ENCODE data around the gene RNF113B.

DNA sequence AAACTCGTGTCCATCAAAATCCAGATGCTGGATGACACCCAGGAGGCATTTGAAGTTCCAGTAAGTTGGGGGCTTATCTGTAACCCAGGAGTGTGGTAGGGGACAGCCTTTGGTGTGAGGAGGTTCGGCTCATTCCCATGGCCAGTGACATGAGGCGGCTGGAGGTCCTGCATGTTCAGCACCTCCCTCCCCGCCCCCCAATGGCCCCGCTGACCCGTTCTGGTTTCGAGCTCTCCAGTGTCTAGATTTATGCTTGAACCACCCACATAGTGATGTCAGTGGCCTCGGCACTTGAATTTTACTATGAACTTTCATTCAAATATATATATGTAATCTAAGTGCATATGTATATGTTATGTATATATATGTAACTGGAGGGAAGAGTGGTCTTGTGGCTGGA, 36.3 kb upstream of the RNF113B start:
- TF ChIP-seq POLR2AphosphoS5 (IDR thresholded peaks at IDR 0.05): no peak
- TF ChIP-seq, protein P1, sequence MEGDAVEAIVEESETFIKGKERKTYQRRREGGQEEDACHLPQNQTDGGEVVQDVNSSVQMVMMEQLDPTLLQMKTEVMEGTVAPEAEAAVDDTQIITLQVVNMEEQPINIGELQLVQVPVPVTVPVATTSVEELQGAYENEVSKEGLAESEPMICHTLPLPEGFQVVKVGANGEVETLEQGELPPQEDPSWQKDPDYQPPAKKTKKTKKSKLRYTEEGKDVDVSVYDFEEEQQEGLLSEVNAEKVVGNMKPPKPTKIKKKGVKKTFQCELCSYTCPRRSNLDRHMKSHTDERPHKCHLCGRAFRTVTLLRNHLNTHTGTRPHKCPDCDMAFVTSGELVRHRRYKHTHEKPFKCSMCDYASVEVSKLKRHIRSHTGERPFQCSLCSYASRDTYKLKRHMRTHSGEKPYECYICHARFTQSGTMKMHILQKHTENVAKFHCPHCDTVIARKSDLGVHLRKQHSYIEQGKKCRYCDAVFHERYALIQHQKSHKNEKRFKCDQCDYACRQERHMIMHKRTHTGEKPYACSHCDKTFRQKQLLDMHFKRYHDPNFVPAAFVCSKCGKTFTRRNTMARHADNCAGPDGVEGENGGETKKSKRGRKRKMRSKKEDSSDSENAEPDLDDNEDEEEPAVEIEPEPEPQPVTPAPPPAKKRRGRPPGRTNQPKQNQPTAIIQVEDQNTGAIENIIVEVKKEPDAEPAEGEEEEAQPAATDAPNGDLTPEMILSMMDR (IDR thresholded peaks at IDR 0.05): no peak
- no peak for TF ChIP-seq POLR2A (IDR thresholded peaks at IDR 0.05)
- no peak for TF ChIP-seq EP300 (IDR thresholded peaks at IDR 0.05)
